ENCODE measurements around the gene PHF12. TPM values are rescaled to one million over a fixed set of nuclear protein-coding genes. Genes with fewer than 3 reads are reported as not detected.

PHF12 gene
- total RNA-seq, 1 donor from 2014 or later: 43.5 TPM

DNA sequence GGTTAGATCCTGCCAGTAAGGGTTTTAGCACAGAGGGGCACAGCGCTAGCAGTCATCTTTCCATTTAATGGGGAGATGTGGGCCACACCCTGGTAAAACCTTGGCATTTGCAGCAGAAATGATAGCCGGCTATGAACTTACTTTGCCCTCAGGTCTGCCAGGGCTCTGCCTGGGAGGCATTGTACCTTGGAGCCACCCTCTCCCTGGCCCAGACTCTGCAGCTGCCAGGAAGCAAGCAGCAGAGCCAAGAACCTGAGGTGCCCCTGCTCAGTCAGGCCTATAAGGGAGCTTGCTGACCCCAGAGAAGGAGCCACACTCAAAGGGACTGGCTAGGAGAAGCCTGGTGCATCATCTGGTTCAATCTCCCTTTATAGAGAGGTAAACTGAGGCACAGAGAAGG, 23.7 kb upstream of the PHF12 start:
- TF ChIP-seq, protein P1, sequence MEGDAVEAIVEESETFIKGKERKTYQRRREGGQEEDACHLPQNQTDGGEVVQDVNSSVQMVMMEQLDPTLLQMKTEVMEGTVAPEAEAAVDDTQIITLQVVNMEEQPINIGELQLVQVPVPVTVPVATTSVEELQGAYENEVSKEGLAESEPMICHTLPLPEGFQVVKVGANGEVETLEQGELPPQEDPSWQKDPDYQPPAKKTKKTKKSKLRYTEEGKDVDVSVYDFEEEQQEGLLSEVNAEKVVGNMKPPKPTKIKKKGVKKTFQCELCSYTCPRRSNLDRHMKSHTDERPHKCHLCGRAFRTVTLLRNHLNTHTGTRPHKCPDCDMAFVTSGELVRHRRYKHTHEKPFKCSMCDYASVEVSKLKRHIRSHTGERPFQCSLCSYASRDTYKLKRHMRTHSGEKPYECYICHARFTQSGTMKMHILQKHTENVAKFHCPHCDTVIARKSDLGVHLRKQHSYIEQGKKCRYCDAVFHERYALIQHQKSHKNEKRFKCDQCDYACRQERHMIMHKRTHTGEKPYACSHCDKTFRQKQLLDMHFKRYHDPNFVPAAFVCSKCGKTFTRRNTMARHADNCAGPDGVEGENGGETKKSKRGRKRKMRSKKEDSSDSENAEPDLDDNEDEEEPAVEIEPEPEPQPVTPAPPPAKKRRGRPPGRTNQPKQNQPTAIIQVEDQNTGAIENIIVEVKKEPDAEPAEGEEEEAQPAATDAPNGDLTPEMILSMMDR (conservative IDR thresholded peaks at IDR 0.05; ENCODE audit: low read depth, low read length): no peak
- DNase-seq (ENCODE audit: low read depth): no peak
- H3K4me3 ChIP-seq (ENCODE audit: low read depth, low read length): no peak overlapping the region

- TF ChIP-seq, protein P1 (conservative IDR thresholded peaks at IDR 0.05; ENCODE audit: low read depth, low read length): no peak
These were observed 23.1 kb upstream of the PHF12 start for GRCh38 chr17:28974451-28974850.

DNA sequence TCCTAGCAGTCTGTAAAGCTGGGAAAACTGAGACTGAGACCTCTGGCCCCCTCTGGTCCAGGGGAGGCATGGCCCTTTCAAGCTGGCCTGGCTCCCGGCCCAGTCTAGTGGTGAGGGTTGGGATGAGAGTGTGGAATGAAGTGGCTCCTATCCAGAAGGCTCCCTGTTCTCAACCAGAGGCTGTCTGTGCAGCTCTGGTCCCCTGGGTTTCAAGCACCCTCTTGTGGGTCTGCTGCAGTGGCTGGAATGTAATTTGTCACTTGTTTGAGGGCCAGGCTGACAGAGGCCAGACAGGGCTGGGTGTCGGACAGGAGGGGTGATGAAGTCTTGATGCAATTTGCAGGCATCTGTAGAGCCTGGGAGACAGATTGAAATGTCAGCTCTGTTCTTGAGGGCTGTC, 22.1 kb upstream of the PHF12 start:
- no peak overlapping the region for H3K4me3 ChIP-seq (ENCODE audit: low read depth, low read length)
- TF ChIP-seq, protein P1 (conservative IDR thresholded peaks at IDR 0.05; ENCODE audit: low read depth, low read length): no peak
- DNase-seq (ENCODE audit: low read depth): no peak

More at GRCh38 chr17:28974451-28974850, 23.1 kb upstream of the PHF12 start:
- H3K4me3 ChIP-seq (ENCODE audit: low read depth, low read length): no peak overlapping the region
- DNase-seq (ENCODE audit: low read depth): no peak

DNA sequence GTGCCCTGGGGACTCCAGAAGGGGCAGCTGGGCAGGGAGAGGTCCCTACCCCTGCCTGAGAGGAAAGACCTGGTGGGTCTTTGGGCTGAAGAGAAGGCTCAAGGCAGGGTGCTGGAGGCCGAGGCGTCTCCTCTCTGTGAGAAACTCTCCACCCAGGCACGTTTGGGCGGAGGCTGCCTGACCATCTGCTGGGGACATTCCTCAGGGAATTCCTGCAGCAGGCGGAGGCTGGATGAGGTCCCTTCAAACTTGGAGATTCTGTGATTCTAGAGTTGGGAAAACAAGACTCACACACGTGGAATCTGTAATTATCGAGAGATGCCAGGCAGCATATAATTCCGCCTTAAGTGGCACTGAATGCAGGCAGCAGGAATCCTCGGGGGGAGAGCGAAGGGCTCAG, 21.1 kb upstream of the PHF12 start:
- DNase-seq (ENCODE audit: low read depth): no peak
- no peak overlapping the region for H3K4me3 ChIP-seq (ENCODE audit: low read depth, low read length)
- TF ChIP-seq, protein P1 (conservative IDR thresholded peaks at IDR 0.05; ENCODE audit: low read depth, low read length): no peak

DNA sequence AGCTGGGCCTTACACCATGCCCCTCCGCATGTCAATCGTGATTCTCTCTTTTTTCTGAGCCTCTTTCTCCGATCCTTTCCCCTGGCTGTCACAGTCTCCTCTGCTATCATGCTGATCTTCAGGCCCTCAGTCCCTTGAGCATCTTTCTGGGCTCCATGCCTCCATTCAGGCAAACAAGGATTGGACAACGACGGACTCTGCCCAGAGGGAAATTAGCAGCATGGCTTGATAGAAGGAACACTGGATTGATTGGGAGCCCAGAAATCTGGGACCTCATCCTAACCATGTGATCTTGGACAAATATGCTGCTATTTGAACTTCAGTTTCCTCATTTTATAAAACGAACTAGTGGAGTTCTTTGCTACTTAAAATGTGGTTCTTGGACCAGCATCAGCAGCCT, 19.6 kb upstream of the PHF12 start:
- no peak overlapping the region for H3K4me3 ChIP-seq (ENCODE audit: low read depth, low read length)
- no peak for DNase-seq (ENCODE audit: low read depth)
- TF ChIP-seq, protein P1 (conservative IDR thresholded peaks at IDR 0.05; ENCODE audit: low read depth, low read length): no peak

- TF ChIP-seq, protein P1 (conservative IDR thresholded peaks at IDR 0.05; ENCODE audit: low read depth, low read length): no peak
- H3K4me3 ChIP-seq (ENCODE audit: low read depth, low read length): no peak overlapping the region
- no peak for DNase-seq (ENCODE audit: low read depth)
These were observed 18.5 kb upstream of the PHF12 start for GRCh38 chr17:28969706-28970393.

DNA sequence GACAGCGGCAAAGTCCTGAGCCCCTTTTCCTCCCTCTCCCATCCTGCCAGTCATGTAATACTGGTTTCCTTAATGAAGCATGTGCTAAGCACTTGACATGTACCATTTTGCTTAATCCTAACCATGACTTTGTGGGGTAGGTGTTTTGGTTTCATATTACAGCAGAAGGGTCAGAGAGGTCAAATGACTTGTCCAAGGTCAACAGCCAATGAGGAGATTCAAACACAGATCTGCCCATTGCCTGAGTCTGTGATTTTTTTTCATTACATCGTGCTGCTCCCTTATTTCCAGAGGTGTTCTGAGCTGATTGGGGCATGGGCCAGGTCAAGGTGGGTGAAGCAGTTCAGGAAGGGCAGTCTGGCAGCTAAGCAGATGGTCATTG, 17.6 kb upstream of the PHF12 start:
- no peak for DNase-seq (ENCODE audit: low read depth)
- TF ChIP-seq, protein P1 (conservative IDR thresholded peaks at IDR 0.05; ENCODE audit: low read depth, low read length): no peak
- H3K4me3 ChIP-seq (ENCODE audit: low read depth, low read length): no peak overlapping the region
